ENCODE measurements around the gene TOPBP1. TPM values are rescaled to one million over a fixed set of nuclear protein-coding genes. Genes with fewer than 3 reads are reported as not detected.

The TOPBP1 gene
- total and polyA plus RNA-seq, 9 of the 15 experiments (the other 6 are each of a cell fraction or from before 2014, with no cell fraction given), result 16.6 to 77.6 (median 58.2) TPM

- TF ChIP-seq MEF2D (tag; conservative IDR thresholded peaks at IDR 0.05; ENCODE audit: low read depth) (no peak), ZNF655 (CRISPR knock-in tag; IDR thresholded peaks at IDR 0.05) (no peak), HLTF (IDR thresholded peaks at IDR 0.05) (no peak), PREB (CRISPR knock-in tag; IDR thresholded peaks at IDR 0.05) (no peak), CTBP1 (IDR thresholded peaks at IDR 0.05; ENCODE audit: borderline replicate concordance) (peak; percentile 69; the same call in 1 of the 2 replicates), ZNF274 (IDR thresholded peaks at IDR 0.05; ENCODE audit: borderline replicate concordance, low read depth, low read length) (no peak), BRF1 (IDR thresholded peaks at IDR 0.05; ENCODE audit: borderline replicate concordance, extremely low read depth, insufficient read length) (no peak), ATF7 (IDR thresholded peaks at IDR 0.05) (peak; percentile 92), SIN3A (IDR thresholded peaks at IDR 0.05; ENCODE audit: borderline replicate concordance in 2 of 2, control insufficient read depth in 1 of 2, low read depth in 2 of 2, low read length in 2 of 2) (peak in 1 of 2 experiments; percentile 14; a peak in 2 of 4 replicates), HDAC1 (IDR thresholded peaks at IDR 0.05) (peak in 1 of 2 experiments; percentile 42; a peak in 1 of 4 replicates), ZNF24 (IDR thresholded peaks at IDR 0.05) (peak; percentile 27; the same call in 1 of the 2 replicates), RAD21 (CRISPR knock-in tag; conservative IDR thresholded peaks at IDR 0.05 in 1 of 2, IDR thresholded peaks at IDR 0.05 in 1 of 2) (no peak), ZNF449 (CRISPR knock-in tag; IDR thresholded peaks at IDR 0.05) (no peak), KLF1 (tag; IDR thresholded peaks at IDR 0.05) (no peak), TAL1 (IDR thresholded peaks at IDR 0.05) (no peak), ZBTB26 (CRISPR knock-in tag; IDR thresholded peaks at IDR 0.05) (no peak), ZNF3 (CRISPR knock-in tag; IDR thresholded peaks at IDR 0.05) (no peak), STAT6 (CRISPR knock-in tag; IDR thresholded peaks at IDR 0.05) (no peak), SMARCC2 (IDR thresholded peaks at IDR 0.05; ENCODE audit: low read depth) (no peak), XRCC3 (IDR thresholded peaks at IDR 0.05) (no peak), SNIP1 (IDR thresholded peaks at IDR 0.05; ENCODE audit: low read depth) (no peak), NBN (IDR thresholded peaks at IDR 0.05; ENCODE audit: low read depth) (no peak)
Observed at GRCh38 chr3:133573629-133574194, 88.0 kb downstream of the TOPBP1 start, which contains the start of gene CDV3 (continued).
